HG03520 (cell line): ENCODE results near the gene DBN1.

ENCODE experiments used
- ATAC-seq: cut with Tn5 transposase; IDR thresholded peaks from one replicate; pipeline ENCODE4 v1.9.1; 2021; ENCODE audit warnings: mild to moderate bottlenecking, moderate library complexity; ENCODE audit not compliant: unreplicated experiment

Gene DBN1

DNA sequence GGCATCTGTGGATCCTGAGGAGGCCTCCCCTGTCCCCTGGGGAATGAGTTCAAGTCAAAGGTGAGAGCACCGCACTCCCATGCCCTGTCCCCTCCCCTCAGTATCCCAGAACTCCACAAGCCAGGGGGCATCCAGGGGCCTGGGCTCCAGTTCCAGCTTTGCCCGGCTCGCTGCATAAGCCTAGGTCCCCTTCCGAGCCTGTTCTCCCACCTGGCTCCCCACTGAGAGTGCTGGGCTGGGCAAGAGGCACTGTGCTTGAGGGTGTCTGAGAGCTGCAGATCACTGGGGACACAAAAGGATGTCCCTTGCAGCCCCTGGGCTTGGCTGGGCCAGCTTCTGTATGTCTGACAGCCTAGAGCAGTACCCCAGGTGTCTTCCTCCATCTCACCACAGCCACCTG lies 31.6 kb upstream of the DBN1 start:
- no peak for ATAC-seq

DNA sequence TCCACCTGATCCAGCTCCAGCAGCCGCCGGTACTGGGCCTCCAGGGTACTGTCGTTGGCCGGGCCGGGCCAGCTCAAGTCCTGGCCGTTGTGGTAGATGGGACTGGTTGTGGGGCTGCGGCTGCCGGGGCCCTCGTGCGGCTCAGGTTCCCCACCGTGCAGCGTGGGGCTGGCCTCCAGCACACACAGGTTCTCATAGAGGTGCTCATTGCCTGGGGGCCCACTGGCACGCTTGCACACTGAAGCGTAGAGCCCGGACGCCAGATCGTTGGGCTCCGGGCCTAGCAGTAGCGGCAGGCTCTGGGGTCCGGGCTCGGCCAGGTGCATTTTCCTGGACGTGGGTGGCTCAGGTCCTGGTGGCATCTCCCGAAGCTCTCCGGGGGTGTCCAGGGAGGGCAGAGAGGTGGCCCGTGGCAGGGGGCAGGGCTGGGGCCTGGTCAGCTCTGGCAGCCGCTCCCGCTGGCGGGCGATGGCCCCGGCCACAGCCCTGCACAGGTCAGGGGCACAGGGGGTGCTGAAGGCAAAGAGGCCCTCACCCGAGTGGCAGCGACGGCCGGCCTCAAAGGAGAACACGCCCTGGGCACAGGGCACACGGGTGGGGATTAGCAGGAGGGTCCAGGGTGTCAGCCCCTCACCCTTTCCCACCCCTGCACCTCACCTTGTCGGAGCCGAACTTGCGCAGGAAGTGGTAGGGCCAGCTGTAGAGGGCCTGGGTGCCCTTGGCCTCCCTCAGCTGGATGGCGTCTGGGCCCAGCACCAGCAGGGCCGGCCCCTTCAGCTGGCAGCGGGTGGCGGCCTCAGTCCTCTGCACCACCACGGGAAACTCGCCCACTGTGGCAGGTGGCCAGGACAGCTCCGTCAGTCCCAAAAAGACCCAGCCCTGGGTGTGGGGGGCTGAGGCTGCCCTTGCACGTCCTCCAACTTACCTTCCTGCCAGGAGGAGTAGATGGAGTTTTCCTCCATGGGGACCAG lies 30.9 kb upstream of the DBN1 start:
- ATAC-seq = no peak

DNA sequence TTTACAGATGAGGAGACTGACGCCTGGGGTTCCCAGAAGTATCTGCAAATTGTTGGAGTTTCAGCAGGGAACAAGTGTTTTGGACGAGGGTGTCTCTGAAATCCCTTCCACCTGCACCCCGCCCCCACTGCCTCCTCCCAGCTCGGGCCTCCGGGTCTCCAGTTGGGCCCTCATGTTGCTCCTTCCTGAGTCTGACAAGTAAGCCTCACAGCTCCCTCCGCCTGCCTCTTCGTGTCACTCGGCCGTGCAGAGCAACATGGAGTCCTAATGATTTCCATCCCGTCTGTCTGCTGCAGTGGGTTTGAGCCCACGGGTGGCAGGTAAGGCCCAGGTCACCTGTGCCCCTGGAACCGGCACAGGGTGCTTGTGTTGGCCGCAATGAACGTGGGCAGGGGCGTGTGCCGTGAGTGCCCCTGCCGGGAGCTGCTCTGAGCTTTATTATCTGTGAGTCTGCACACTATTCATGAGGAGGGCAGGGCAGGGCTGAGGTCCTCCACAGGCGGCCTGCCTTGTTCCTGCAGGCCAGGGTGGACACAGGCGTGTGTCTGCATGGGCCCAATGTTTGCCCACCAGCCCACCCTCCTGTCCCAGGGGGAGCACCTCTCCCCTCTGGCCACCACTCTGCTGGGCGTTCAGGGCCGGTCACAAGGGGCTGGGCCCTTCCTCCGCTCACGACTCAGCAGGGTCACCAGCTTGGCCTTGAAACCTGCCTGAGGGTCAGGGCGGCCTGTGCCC lies 30.1 kb upstream of the DBN1 start:
- no peak for ATAC-seq

DNA sequence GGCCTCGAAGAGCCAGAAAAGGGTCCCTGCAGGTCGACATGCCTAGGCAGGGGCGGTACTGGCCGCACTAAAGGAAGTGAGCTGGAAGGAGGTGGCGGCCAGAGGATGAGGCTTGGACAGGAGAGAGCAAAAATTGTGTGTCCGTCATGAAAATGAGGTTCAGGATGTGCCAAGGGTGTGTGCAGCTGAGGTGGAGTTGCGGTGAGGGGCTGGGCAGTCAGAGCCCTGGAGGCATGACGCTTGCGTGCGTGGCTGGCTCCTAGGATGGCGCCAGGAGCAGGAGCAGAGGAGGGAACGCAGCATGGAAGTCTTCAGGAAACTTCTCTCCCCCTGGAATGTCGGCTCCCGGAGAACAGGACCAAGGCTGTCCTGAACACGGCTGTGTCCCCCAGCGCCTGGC lies 29.5 kb upstream of the DBN1 start:
- no peak for ATAC-seq

DNA sequence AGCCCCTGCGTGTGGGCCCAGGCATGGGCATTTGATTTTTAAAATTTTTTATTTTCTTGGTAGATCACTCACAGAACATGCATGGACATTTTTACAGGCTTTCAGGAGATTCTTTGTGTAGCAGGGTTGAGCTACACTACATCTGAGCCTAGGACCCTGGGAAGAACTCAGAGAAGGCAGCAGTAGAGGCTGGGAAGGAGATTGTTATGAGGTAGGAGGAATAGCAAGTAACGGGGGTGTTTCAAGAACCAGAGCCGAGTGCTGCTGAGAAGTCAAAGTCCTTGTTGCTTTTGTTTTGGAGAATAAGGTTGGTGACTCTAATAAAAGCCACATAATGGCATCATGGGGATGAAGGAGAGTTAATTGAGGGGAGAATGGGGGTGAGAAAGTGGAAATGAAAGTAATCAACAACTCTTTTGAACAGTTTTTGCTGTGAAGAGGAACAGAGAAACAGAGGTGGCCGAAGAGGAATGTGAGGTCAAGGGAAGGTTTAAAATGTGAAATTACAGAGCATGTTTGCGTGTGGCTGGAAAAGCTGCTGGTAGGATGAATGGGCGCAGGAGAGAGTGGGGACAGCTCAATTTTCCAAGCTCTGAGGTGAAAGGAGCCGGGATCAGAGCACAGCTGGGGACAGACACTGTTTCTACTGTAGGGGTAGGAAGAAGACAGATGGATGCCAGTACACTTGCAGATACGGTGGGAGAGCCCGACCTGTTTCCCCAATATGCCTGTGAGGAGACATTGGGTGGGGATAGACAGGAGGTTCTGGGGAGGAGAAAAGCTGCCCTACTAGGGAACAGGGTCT lies 28.6 kb upstream of the DBN1 start:
- no peak for ATAC-seq

DNA sequence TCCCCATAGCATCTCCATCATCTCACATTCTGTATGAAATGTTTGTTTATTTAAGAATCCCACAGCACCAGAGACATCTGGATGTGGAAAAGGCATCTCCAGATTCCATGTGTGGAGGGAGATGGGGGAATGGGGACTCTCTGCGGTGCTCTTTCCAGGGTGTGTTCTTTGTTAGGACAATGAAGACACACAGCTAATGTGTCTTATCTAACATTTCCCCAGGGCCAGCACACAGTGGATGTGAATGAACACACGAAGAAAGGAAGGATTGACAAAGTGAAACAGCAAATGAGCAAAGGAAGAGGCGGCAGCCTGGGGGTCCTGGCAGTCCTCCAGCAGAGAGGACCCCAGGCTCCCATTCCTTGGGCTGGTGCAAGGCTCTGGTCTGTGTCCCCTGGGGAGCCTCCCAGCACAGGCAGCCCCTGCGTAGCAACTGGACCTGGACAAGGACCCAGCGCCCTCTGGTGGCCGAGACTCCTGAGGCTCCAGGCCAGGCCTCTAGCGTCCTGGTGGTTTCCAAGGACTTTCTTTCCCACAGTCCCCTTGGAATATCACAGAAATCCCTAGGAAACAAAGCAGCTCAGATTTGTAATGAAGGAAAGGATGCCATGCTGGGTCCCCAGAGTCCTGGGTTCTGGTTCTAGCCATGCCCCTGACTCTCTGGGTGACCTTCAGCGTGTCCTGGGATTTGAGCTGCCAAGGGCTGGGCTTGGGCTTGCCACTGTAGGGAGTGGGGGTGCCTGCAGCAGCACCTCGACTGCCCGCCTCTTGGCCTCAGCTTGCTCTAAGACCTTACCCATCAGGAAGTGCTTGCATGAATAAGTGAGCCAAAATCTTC lies 27.5 kb upstream of the DBN1 start:
- ATAC-seq = no peak

DNA sequence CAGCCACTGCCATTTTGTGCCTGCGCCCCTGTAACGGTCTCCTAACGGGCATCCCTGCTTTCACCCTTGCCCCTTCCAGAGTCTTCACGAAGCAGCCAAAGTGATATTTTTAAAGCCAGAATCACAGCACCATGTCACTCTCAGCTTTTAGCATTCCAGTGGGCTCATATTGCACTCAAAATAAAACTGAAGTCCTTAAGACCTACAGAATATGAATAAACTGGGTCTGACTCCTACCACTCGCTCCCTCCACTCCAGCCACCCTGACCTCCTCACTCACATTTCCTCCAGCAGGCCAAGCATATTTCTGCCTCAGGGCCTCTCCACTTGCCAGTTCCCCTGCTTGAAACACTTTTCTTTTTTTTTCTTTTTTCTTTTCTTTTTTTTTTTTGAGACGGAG lies 26.4 kb upstream of the DBN1 start:
- no peak for ATAC-seq

DNA sequence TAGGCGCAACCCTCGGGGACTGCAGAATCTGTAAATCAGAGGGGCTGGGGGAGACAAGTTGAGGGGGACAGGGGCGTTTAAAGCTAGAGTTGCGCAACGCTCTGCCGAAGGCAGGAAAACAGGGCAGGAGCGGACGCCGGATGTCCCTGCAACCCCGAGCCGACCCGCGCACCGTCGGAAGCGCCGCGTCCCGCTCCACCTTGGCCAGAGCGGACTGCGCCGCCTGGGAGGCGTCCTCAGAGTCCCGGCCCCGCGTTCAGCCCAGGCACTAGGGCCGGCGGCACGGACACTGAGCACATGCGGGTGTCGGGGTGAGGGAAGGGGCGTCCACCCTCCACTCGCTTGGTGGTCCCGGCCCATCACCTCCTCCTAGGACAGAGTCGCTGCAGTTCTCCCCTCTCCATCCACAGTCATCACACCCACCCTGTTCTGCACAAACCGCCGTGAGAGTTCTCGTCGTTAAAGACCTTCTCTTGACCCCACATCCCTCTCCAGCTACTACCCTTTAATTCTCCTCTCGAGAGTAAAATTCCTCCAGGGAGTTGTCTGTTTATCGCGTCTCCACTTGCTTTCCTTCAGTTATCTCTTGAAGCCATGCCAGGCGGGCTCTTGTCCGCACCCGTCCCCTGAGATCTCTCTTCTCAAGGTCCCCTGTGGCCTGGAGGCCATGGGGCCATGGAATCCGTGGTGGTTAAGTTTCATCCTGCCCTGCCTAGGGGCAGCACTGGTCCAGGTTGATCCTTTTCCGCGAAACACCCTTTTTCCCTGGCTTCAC lies 24.8 kb upstream of the DBN1 start:
- ATAC-seq = no peak

DNA sequence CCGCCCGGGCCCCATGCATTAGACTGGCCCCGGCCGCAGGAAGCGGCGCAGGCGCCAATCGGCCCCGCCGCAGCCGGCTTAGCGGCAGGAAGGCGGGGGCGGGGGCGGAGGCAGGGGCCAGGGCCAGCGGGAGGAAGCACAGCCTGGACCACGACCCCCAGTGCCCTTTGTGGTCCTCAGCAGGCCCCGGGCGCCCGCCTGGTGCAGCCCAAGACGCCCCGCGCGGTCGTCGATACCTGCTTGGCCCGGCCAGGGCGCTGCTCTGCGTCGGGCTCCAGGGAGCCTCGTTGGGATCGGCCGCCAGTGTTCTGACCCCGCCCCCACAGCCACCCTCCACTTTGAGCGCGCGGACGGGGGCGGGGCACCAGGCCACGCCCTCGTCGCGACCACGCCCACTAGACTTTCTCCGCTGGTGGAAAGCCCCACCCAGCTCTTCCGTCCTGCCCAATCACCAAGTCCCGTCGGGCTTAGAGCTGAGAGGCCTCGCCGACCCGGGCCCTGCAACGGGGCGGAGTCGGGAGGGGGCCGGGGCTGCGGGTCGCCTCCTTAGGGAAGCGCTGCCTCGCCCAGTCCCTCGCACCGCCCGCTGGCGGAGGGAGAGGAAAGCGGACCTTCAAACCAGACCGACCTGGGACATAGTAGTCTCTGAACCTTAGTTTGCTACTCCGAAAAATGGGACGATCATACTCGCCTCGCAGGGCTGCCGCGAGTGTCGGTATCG lies 24.0 kb upstream of the DBN1 start, which contains the start of gene PDLIM7:
TSS of gene PDLIM7 (minus strand) at position 313 of the 721 bp plus-strand sequence. CDS start 1,092 bp downstream, outside the sequence.
- ATAC-seq = peak; percentile 73

DNA sequence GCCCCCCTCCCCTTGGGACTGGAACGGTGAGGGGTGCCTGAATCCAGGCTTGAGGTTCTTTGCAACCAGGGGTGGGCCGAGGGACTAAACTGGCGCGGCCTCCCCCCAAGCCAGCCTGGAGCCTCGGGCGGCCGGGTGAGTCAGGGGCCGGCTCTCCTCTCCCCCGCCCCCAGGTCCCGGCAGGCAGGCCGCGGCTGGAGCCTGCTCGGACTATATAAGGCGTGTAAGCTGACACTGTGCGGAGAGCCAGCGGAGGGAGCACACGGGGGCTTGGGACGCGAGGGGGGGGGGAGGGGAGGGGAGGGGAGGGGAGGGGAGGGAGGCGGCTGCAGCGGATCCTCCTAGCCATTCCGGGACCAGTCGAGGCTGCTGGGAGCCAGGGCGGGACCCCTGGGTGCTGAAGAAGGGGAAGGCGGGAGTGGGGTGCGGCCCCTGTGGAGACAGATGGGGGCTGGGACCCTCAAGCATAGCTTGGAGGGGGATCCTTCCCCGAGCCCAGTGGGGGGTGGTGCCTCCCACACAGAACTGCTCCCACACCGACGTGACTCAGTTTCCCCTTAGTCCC lies 23.4 kb upstream of the DBN1 start:
- ATAC-seq = no peak

DNA sequence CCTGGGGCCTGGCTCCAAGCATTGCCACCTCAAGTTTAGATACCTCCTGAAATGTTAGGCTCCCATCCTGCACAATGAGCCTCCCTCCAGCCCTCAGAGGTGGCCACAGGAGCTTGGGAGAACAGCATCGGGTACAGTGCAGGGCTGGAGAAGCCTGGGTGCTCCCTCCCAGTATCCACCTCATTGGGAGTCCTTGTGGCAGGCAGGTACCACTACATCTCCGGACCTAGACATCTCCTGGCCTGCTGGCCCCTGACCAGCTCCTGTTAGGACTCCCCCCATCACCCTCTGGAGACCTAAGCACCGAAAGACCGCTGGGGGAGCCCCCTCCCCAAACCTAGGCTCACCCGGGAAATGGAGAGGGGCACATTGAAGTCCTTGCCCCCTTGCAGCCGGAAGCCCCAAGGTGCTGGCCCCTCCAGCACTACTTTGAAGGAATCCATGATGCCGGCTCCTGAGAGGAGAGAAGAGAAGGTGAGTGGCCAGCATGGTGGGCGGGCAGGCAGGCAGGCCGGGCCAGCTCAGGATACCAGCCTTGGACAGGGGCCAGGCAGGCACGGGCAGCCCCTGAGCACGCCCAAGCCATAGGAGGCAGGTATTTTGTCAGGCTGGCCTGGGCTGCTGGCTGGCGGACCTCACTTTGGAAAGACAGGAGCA lies 22.8 kb upstream of the DBN1 start:
- no peak for ATAC-seq

DNA sequence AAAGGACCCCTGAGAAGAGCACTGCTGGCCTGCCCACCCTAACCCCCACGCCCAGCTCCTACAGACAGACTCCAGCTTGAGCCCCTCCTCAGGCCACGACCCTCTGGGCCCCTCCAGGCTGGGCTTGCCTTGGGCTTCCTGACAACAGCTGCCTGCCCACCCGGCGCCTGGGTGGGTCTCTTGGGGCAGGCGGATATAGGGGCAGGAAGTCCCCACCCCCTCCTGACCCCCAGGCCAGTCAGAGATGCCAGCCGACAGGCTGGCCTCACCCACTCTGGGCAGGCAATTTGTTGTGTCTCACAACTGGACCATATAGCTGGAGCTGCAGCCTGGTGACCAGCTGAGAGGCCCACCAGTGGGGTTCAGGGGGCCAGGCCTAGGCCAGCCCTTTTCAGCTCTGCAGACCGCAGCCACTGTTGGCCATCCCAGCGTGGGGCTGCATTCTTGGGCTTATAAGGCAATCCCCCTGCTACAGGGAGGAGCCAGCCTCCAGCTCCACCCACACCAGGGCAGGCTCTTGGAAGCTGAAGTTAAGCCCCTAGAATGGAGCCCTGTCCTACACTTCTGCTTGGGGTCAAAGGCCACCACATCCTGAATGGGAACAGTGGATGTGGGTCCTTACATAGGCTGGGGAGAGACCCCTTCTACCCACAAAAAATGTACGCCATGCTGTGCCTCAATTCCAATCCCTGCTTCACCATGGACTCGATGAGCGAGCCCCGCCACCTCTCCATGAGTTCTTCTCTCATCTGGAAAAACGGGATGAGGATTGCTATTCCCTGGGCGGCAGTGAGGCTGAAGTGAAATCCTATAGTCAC lies 22.0 kb upstream of the DBN1 start:
- ATAC-seq = no peak

DNA sequence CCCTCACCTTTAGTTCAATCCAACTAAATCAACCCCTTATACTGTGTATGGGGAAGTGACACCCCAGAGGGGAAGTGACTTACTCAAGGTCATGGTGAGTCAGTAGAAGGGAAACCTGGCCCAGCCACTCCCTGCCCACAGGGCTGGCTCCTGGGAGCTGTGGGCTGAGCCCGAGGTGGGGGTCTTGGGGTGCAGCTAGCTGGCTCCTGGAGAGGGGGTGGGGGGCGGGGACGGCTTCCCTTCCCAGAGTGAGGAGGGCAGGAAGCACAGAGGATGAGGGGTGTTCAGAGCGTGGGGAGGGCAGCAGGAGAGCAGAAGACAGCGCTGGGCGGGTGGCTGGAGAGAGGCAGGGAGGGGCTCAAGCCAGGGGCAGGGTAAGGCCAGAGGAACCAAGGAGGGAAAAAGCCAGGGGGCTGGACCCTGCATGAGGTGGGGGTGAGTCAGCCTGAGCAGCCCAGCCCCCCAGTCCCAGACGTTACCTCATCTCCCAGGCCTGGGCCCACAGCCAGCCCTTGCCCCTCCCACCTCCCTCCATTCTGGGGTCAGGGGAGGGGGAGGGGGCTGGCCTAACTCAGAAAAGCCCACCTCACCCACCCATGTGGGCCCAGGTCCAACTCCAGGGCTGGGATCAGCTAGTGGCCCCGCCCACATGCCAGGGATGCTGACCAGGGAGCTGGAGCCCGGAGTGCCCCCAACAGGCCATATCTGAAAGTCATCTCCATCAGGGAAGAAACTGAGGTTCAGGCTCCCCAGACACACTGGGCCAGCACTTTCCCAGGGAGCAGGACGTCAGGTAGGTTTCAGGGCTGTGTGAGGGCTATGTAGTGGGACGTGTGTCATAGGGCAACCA lies 21.1 kb upstream of the DBN1 start:
- ATAC-seq = no peak

DNA sequence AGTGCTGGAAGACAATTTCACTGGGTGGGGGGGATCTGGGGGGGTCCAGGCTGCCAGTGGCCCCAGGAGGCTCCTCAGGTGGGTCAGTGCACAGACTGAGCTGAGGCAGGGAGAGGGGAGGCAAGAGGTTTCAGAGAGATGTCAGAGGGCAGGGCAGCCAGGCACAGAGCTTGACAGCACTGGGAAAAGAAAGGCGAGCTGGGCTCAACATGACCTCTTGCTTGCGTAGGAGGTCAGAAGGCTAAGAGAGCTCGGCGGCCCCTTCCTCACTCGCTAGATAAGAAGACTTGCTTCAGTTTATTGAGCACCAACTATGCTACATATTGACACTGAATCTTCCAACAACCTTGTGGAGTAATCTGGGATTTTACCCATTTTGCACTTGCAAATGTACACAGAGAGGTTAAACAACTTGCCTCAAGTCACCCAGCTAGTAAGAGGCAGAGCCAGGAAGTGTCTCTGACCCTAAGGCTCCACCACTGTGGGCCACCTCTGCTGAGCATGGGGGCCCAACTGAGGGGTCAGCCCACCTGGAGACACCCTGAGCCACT lies 20.4 kb upstream of the DBN1 start:
- no peak for ATAC-seq

DNA sequence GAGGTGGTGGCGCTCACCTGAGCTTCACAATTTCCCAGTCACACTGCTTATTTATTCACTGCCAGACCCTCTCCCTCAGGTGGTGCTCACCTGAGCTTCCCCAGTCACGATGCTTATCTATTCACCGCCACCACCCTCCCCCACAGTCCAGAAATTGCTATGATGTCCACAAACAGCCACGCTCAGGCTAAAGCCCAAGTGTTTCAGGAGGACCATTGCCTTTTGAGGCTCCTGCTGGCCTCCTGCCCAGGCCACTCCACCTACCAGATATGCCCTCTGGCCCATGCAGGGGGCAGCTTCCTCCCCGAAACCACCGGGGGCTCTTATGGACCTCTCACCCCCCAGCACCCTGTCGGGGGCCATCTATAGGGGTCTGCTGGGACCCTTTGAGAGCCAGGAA lies 19.4 kb upstream of the DBN1 start:
- ATAC-seq = no peak
